ENCODE results near the gene TMEM259.

TMEM259 gene

DNA sequence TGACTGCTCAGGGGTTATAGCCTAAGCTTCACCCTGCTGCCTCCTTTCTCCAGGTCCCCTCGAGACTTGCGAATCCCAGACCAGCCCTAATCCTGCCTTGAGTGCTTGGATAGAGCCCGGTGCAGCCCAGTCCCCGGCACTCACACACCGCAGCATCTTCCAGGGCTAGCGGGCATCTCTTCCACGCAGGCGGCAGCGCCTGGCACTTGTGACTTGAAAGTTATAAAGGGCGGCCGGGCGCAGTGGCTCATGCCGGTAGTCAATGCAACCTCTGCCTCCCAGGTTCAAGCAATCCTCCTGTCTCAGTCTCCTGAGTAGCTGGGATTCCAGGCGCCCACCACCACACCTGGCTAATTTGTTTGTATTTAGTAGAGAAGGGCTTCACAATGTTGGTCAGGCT is 34.8 kb downstream of the TMEM259 start:
- no peak for DNase-seq (ENCODE audit: low read depth)

DNA sequence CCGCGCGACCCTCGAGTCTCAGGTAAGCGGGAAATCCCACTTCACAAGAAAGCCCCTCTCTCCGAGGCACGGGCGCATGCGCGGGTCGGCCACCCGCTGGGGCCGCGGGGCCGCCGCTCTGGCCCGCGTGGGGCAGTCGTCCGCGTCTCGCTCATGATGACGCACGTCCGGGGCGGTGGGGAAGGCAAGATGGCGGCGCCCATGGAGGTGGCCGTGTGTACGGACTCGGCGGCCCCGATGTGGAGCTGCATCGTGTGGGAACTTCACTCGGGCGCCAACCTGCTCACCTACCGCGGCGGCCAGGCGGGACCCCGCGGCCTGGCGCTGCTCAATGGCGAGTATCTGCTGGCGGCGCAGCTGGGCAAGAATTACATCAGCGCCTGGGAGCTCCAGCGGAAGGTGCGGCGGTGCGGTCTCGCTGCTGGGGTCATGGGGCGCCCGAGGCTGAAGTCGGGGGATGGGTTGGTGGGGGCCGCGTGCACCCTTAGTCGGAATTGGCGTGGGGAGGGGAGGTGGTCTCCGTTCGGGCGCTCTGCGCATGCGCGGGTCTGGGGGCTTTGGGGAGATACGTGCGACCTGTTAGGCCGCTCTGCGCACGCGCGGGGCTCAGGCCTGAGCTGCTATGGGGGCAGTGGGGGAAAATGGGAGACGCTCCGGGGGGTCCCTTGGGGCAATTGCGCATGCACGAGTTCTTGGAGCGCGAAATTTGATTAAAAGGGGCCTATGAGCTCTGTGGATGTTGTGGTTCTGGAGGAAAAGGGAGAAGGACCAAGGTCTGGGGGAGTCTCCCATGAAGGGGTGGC is 36.6 kb downstream of the TMEM259 start, which contains the start of gene WDR18:
Gene WDR18, plus strand, starts transcription at position 181 of the 803 bp plus-strand sequence. Its CDS starts 9 bp downstream, at position 190.
- peak; percentile 82 for DNase-seq (ENCODE audit: low read depth)

DNA sequence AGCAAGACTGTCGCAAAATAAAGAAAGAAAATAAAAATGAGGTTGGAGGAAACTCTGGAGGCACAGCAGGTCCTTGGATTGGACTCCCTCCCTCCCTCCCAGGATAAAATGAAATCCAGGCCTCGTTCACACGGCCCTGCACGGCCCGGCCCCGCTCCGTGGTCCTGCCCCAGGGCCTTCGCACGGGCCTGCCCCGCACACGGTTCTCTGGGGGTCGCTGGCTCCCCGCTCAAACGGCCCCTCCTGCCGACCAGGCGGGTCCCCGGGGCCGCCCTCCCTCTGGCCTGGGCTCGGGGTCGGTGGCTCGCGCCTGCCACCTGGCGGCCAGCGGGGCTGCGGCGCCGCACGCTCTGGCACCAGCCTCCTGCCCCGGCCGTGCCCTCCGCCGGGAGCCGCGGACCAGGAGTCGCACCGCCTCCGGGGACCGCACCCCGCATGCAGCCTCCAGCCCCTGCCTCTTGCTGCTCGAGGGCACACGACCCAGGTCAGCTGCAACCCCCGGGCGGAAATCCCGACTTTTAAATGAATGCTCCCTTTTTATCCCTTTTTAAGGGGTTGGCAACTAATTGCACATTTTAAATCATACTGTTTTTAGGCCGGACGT is 38.3 kb downstream of the TMEM259 start:
- DNase-seq (ENCODE audit: low read depth): no peak

DNA sequence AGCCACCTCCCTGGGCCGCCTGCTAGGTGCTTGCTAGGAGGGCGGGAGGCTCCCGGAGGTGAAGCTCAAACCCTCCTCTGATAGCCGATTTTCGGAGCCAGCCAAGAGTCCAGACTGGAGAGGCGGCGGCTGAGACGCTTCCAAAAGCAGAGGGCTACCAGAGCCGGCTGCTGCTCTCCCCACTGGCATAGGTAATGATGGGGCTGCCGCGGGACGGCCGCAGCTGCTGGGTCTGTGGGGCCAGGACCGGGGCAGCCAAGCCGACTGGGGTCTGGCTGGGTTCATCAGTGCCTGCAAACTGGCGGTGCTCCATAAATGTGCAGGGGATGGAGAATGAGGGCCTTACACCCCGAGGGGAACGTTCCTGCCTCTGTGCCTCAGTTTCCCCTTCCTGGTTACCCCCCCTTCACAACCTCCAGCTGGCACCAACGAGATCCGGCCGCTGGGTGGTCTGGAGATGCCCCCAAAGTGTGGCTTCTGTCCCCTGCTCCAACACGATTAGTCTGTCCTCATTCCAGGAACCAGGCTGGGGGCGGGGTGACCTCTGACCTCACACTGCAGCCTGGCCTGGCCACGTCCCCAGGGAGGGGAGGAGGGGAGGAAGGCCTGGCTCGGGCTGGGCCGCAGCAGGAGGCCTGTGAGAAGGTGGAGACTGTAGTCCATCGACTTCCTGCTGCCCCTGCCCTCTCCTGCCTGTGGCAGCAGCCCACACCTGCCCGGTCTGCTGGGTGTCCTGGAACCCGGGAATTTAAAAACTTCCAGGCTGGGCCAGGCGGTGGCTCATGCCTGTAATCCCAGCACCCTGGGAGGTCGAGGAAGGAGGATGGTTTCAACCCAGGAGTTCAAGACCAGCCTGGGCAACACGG is 40.6 kb downstream of the TMEM259 start:
- DNase-seq (ENCODE audit: low read depth): no peak

DNA sequence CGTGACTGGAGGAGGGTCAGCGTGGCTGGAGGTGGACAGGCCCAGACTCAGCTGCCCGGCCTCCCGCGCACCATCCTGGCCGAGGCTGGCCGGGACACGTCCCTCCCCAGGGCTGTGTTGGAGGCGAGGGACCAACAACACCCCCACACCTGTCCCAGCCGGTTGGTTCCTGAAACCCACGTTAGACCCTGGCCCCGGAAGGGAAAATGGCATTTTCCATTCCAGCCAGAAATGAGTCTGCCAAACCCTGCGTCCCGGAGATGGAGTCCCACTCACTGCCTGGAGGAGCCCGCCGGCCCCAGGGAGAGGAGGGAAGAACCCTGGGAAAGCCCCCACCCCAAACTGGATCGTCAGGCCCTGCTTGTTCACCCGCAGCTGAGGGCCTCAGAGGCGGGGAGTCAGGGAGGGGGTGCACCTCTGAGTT is 41.6 kb downstream of the TMEM259 start:
- no peak for DNase-seq (ENCODE audit: low read depth)

DNA sequence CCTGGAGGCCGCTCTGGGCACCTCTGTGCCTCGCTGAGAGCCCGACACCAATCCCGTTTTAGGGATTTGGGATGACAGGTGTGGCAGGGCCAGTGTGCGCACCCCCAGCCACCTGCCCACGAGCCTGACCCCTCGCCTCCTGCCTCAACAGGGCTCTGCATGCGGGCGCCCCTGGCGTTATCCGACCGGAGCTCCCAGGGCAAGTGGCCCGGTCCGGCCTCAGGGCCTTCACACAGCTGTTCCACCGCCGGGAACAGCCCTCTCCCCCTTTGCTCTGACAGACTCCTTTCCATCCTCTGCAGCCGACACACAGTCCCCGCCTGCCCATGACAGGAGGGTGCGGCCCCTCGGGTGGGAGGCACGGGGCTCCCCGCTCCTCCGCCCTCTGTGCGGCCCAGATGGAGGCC is 43.9 kb downstream of the TMEM259 start:
- no peak for DNase-seq (ENCODE audit: low read depth)

DNA sequence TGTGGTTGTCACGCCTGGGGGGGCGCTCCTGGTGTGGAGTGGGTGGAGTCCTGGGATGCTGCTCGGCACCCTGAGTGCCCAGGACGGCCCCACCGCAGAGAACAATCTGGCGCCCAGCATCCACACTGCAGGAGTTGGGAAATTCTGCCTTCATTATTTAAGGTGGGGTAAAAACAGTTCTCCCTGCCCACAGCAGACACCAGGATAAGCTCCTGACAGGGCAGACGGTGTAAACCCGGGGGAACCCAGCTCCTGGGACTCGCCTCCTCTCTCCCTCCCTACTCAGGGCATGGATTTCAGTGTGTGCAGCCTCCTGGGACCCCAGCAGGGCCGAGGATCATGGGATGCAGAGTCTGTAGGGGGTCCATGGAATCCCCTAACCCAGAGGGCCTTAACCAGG is 44.4 kb downstream of the TMEM259 start:
- DNase-seq (ENCODE audit: low read depth): no peak

DNA sequence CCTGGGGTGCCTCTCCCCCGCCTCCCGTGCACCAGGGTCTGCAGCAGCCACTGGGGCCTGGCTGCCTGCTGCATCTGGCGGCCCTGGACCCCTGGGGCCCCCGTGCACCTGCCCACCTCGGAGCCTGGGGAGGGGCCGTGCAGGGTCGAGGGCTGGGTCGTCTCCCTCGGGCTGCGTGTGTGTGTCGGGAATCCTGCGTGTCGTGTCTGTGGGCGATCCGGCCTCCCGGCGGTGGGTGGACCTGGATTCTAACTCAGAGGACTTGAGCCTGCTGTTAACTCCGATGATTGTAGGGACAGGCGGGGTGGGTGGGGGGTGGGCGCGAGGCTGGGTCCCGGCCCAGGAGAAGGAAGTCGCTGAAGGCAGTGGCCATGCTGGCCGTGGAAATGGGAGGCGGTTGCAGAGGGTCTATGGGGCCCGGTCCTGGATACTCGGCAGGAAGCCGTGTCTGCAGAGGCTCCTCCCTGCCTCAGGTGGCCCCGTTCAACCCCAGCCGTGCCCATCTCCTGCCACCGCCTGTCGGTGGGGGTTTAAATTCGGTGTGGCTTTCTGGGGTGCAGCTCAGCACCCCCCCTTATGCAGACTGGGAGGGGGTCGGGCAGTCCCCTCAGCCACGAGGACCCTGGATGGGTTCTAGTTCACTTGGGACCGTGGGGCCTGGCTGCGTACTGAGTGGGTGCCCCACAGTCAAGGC is 46.2 kb downstream of the TMEM259 start:
- no peak for DNase-seq (ENCODE audit: low read depth)

DNA sequence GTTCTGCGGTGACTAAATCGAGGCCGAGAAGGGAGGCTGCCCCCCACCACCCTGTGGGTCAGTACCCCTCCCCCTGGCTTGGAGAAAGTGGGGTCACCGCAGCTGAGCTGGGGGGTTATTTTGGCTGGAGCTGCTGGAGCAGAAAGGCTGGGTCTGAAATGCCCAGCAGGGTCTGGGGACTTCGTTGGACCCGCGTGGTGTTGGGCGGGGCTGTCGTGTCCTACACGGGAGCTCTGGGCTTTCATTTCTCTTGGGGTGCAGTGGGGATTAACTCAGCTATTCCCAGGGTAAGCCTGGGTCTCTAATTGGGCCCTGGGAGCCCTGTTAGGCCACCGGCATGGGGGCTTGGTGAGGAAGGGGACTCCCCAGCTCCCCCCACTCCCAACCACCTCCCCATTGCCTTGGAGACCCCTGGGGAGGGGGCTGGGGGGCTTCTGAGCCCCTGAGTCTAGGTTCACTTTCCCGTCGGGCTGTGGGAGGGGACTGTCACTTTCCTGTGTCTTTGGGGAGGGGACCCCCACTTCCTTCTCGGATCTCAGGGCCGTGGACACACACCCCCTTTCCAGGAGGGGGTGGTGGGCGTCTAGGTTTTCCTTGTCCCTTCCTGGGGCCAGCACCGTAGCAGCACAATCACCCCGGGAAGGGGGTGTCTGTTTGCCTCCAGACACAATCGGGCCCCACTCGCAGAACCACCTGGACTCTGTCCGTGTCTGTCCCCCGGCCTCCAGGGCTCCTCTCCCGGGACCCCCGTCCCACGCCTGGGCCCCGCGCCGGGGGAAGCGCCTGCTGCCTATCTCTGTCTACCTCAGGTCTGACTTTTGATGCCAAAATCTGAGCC is 47.0 kb downstream of the TMEM259 start:
- DNase-seq (ENCODE audit: low read depth): no peak

DNA sequence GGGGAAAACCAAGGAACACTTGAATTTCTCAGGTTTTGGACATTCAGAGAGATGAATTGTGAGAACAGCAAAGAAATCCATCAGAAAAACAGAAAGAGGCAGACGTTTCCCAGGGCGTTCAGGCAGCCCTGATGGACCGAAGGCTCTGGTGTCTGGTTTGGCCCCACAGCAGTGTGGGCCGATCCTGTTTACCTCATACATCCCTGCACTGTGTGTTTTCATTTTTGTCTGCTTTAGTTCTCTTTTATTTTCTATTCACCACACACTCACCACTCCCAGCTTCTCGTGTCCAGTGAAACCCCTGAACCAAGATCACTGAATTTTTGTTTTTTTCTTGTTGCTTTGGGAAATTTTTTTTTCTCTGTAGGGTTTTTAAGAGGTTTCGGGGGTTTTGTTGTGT is 48.6 kb downstream of the TMEM259 start:
- DNase-seq (ENCODE audit: low read depth): no peak

DNA sequence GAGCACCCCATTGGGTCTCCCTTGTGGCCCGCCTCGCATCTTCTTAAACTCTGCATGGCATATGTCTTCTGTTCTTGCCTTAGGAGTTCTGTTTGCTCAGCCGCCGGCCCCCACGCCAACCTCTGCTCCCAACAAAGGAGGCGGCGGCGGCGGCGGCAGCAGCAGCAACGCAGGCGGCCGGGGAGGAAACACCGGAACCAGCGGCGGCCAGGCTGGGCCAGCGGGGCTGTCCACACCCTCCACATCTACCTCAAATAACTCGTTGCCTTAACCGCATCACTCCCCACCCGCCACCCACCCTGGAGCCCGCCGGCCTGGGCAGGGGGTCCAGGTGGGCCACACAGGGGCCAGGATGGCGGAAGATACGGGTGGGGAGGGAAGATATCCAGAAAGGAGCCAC is 49.1 kb downstream of the TMEM259 start:
- no peak for DNase-seq (ENCODE audit: low read depth)

DNA sequence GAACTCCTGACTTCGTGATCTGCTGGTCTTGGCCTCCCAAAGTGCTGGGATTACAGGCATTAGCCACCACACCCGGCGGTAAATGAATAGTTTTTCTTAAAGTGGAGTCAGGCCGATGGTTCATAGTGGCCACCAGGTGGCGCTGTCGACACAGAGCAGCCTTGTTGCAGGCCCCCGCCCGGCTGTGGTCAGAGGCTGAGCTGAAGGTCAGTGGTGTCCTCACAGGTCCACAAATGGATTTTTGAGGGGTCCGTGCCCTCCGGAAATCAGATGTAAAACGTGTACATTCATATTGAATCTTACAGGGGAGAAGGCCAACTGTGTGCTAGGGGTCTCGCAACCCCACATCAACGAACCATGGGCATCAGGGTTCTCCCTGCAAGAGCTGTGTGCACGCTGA is 50.2 kb downstream of the TMEM259 start:
- DNase-seq (ENCODE audit: low read depth): no peak

DNA sequence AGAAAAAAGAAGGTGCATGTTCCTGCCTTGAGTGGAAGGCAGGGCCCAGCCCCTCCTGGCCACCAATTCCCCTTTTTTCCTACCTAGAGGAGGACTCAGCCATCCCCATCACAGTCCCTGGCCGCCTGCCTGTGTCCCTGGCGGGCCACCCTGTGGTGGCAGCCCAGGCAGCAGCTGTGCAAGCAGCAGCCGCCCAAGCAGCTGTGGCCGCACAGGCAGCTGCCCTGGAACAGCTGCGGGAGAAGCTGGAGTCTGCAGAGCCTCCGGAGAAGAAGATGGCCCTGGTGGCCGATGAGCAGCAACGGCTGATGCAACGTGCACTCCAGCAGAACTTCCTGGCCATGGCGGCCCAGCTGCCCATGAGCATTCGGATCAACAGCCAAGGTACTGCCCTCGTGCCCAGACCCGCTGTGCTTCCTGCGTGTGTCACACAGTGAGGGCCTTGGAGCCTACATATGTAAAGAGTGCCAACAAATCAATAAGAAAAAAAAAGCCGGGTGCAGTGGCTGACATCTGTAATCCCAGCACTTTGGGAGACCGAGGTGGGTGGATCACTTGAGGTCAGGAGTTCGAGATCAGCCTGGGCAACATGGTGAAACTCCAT is 54.3 kb downstream of the TMEM259 start:
- DNase-seq (ENCODE audit: low read depth): no peak

DNA sequence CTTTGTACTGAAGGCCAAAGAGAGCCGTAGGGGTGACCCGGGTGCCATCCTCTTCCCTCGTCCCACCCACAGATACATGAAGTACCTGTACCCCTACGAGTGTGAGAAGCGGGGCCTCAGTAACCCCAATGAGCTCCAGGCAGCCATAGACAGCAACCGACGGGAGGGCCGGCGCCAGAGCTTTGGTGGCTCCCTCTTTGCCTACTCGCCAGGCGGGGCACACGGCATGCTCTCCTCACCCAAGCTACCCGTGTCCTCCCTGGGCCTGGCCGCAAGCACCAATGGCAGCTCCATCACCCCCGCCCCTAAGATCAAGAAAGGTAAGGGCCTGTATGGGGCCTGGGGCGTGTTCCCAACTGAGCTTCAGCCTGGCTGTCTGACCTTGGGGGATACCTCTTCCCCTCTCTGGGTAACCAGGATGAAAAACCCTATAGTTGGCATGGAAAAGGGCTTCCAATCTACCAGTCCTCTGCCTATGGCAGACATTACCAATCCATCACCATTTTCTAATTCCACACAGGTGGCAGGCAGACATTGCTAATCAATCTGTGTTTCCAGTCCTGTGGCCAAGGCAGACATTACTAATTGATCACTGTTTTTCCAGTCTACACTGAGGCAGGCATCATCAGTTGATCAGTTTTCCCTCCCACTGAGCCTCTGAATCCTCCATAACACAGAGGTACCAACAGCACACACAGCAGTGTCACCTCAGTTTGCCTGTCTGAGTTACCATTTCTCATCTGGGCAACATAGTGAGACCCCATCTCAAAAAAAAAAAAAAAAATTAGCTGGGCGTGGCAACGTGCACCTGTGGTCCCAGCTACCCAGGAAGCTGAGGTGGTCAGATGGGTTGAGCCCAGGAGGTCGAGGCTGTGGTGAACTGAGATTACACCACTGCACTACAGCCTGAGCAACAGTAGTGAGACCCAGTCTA is 55.9 kb downstream of the TMEM259 start:
- DNase-seq (ENCODE audit: low read depth): no peak

DNA sequence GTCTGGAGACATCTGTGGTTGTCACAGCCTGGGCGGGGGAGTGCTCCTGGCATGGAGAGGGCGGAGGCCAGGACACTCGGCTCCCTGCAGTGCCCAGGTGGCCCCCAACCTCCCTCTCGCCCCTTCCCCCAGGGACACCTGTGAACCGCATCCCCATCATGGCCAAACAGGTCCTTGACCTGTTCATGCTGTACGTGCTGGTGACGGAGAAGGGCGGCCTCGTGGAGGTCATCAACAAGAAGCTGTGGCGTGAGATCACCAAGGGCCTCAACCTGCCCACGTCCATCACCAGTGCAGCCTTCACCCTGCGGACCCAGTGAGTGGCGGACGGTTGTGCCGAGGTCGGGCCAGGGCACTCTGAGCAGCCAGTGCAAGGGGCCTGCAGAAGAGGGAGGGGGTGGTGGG is 56.8 kb downstream of the TMEM259 start:
- DNase-seq (ENCODE audit: low read depth): no peak

DNA sequence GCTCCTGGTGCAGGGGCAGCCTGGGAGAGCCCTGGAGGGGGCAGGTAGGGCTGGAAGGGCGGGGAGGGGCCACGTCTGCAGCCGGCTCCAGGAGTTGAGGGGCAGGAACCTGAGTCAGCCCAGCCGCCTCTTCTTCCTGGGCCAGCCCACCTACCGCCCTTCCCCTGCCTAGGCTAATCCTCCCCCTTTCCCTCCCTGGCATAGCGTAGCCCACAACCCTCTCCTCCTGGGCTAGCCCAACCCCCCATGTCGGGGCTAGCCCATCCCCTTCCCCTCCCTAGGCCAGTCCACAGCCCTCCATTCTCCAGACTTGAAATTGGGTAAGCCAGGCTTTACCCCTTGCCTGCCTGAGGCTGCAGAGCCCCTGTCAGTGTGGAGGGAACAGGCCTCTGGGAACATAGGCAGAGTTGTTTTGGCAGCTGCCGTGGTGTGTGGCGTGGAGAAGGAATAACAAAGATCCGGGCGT is 57.4 kb downstream of the TMEM259 start:
- no peak for DNase-seq (ENCODE audit: low read depth)

DNA sequence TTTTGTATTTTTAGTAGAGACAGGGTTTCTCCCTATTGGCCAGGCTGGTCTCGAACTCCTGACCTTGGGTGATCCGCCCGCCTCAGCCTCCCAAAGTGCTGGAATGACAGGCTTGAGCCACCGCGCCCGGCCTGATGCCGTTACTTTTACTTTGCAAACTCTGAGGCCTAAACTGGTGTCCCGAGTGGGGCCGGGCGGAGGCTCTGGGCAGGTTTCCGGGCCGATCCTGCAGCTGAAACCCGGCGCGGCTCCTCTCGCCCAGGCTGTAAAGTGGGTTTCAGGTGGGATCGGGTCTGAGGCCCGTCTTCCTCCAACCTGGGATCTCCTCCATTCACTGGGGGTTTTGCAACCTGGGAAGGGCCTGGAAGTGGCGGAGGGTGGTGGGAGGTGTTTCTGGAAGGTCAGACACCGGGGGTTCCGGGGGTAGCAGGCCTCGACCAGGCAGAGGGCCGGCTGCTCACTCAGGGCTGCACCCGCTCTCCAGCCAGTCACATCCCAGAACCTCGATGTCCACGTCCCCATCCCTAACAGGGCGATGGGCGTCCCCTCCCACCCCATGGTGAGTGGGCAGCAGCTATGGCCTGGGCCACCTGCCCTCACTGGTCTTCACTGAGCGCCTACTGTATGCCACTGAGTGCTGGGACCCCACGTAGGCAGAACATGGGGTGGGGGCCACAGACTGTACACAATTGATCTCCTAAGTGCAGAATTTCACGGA is 58.1 kb downstream of the TMEM259 start:
- no peak for DNase-seq (ENCODE audit: low read depth)

DNA sequence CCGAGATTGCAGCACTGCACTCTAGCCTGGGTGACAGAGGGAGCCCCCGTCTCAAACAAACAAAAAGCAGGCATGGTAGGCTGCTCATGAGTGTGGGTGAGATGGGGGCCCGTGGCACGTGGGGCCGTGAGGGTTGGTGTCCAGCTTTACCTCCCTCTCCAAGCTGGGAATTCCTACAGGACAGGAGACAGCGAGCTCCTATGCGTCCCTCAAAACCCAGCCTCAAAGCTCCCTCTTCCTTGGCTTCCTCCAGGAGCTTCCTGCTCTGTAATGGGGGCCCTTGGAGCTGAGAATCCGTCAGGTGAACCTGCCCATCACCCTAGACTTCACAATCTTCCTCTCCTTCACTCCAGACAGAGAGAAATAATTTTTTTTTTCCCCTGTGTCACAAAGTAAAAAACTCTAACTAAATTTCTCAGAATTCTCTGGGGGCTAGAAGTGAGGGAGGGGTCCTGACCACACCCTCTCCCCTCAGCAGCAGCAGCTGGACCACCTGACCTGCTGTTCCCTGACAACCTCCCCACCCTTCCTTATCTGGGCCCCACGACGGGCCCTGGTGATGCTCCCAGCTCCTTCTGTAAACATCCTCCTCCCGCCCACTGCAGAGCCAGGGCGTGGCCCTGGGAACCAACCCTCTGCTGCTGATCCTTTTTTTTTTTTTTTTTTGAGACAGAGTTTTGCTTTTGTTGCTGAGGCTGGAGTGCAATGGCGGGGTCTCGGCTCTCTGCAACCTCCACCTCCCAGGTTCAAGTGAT is 58.9 kb downstream of the TMEM259 start:
- no peak for DNase-seq (ENCODE audit: low read depth)
